ENCODE results near the gene C4orf54. TPM values are rescaled to one million over a fixed set of nuclear protein-coding genes. Genes with fewer than 3 reads are reported as not detected.

Gene C4orf54
- total RNA-seq, 2 experiments from 2014 or later = not detected

DNA sequence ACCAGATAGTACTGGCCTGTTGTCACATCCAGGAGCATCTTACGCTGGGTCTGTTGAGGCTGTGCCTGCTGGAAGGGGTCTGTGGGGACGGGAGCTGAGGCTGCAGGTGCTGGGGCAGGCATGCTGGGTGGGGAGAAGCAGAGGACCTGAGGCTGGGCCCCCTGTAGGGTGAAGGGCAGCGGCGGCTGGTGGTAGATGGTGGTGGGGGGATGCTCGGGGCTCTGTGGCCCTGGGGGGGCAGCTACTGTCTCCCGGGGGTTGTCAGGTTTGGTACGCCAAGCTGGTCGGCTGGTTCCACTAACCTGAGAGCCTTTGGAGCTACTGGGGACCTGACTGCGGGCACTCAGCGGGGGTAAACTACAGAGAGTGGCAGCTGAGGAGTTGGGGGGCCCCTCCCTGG lies 7.8 kb downstream of the C4orf54 start:
- CTCF ChIA-PET = no interaction called here
- Mint-ChIP-seq H3K4me1 (ENCODE audit: low read depth) (no peaks in the 10 kb centered on the region), H3K27ac (no peak overlapping the region), H3K36me3 (ENCODE audit: low read depth) (no peaks in the 10 kb centered on the region), H3K9me3 (no peaks in the 10 kb centered on the region), H3K27me3 (ENCODE audit: low read depth) (no peaks in the 10 kb centered on the region), H3K4me3 (no peak overlapping the region)
- no peak for DNase-seq
- intact Hi-C loops (cut with micrococcal nuclease) = no loop called here

DNA sequence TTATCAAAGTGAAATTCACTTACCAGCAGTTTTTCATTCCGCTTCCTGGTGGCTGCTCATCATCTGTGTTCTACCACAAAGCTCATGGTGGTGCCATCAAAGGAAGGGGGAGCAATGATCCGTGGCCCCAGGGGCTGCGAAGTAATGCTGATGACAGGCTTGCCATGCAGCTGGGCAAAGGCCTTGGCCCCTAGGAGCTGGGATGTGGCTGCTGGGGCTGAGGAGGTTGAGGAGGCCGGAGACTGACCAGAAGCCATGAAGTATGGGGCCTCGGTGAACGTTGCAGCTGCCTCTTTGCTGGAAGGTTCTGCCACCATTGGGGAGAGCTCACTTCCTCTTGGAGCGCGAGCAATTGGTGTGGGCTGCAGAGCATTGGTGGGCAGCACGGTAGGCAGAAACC lies 8.4 kb downstream of the C4orf54 start:
- intact Hi-C loops (cut with micrococcal nuclease) = no loop called here
- Mint-ChIP-seq H3K4me1 (ENCODE audit: low read depth) (no peaks in the 10 kb centered on the region), H3K4me3 (no peak overlapping the region), H3K9me3 (no peaks in the 10 kb centered on the region), H3K27me3 (ENCODE audit: low read depth) (no peaks in the 10 kb centered on the region), H3K36me3 (ENCODE audit: low read depth) (no peaks in the 10 kb centered on the region), H3K27ac (no peak overlapping the region)
- CTCF ChIA-PET = no interaction called here
- no peak for DNase-seq

DNA sequence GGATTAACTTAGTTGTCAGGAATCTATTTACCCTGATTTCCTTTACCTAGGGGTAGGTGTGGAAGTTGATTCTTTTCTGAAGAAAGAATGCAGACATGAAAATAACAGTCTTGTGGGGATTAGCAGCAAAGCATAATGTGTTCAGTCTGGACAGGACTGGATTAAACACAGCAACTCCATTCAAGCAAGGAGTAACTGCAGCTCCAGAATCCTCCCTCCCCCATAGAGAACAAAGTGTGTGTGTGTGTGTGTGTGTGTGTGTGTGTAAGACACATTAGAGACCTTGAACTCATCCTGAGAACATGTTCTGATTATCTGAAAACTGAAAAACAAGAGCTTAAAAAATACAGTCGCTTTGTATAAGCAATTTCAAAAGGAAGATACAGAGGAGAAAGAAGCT lies 9.3 kb downstream of the C4orf54 start:
- no peak overlapping the region for H3K27ac Mint-ChIP-seq
- no peaks in the 10 kb centered on the region for H3K4me1 Mint-ChIP-seq (ENCODE audit: low read depth)
- DNase-seq = no peak
- H3K27me3 Mint-ChIP-seq (ENCODE audit: low read depth) = peaks cover 2% of the 10 kb centered on the region
- H3K9me3 Mint-ChIP-seq = no peaks in the 10 kb centered on the region
- no peak overlapping the region for H3K4me3 Mint-ChIP-seq
- no peaks in the 10 kb centered on the region for H3K36me3 Mint-ChIP-seq (ENCODE audit: low read depth)
- CTCF ChIA-PET = interaction anchor here (0.9 kb wide), 1 partner anchor 160 kb away, joined by 4 read pairs; no protein-coding TSS in a partner anchor
- intact Hi-C loops (cut with micrococcal nuclease) = no loop called here

DNA sequence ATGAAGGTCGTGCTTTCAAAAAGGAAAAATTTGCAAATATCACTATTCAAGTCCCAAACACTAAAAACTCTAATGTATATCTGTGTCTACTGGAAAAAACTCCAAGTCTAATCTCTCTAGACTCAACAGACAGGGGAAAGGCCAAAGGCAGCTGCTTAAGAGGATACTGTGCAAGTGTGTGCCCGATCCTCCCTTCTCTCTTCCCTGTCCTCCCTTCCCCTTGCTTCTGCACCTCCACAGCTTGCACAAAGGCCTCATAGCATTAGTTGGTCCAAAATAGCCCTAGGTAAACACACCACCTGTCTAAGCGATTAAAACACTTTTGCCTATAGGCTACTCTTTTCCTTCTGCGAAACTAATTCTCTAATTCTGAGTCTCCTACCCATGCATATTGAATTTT lies 10.6 kb downstream of the C4orf54 start:
- no peak for DNase-seq
- Mint-ChIP-seq H3K9me3 (no peaks in the 10 kb centered on the region), H3K27ac (no peak overlapping the region), H3K4me3 (no peak overlapping the region), H3K4me1 (ENCODE audit: low read depth) (no peaks in the 10 kb centered on the region), H3K36me3 (ENCODE audit: low read depth) (no peaks in the 10 kb centered on the region), H3K27me3 (ENCODE audit: low read depth) (peaks cover 2% of the 10 kb centered on the region)
- intact Hi-C loops (cut with micrococcal nuclease) = no loop called here
- CTCF ChIA-PET = interaction anchor here (1.0 kb wide), 1 partner anchor 15 kb away, joined by 3 read pairs; no protein-coding TSS in a partner anchor

DNA sequence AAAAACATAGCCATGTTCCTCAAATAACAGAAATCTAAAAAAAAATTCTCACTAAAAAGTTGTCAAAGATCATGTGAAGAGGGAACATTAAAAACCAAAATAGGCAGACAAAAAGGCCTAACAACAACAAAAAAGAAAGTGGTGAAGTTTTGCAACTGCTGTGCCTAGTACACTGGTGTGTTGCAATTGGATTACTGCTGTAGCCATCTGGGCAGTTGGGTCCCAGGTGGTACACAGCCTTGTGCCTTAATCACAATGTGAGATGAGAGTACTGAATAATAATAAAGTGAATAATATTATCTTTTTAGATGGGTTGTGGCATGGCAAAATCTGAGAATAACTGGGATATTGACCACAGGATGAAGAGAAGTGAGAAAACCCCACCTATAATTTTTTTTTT lies 12.0 kb downstream of the C4orf54 start:
- CTCF ChIA-PET = no interaction called here
- H3K4me3 Mint-ChIP-seq = no peak overlapping the region
- no peak overlapping the region for H3K27ac Mint-ChIP-seq
- H3K9me3 Mint-ChIP-seq = no peaks in the 10 kb centered on the region
- intact Hi-C loops (cut with micrococcal nuclease) = no loop called here
- H3K4me1 Mint-ChIP-seq (ENCODE audit: low read depth) = no peaks in the 10 kb centered on the region
- H3K27me3 Mint-ChIP-seq (ENCODE audit: low read depth) = peaks cover 4% of the 10 kb centered on the region
- DNase-seq = no peak
- H3K36me3 Mint-ChIP-seq (ENCODE audit: low read depth) = no peaks in the 10 kb centered on the region

DNA sequence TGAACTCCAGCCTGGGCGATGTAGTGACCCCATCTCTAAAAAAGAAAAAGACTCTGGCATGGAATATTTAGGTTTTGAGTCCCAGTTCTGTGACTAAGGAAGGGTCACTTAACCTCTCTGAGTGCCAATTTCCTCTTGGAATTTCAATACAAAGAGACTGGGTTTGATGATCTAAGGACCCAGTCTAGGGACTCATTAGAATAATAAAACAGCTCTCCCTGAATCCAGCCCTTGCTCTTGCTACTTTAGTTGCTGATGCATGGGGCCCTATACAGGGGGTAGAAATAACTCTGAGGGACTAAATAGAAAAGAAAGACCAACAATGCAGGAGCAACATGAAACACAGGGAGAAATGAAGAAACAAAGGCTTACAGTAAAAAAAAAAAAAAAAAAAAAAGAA lies 12.6 kb downstream of the C4orf54 start:
- H3K27me3 Mint-ChIP-seq (ENCODE audit: low read depth) = peaks cover 4% of the 10 kb centered on the region
- CTCF ChIA-PET = no interaction called here
- intact Hi-C loops (cut with micrococcal nuclease) = no loop called here
- no peaks in the 10 kb centered on the region for H3K4me1 Mint-ChIP-seq (ENCODE audit: low read depth)
- H3K36me3 Mint-ChIP-seq (ENCODE audit: low read depth) = no peaks in the 10 kb centered on the region
- no peak overlapping the region for H3K27ac Mint-ChIP-seq
- no peak overlapping the region for H3K4me3 Mint-ChIP-seq
- DNase-seq = no peak
- H3K9me3 Mint-ChIP-seq = no peaks in the 10 kb centered on the region

DNA sequence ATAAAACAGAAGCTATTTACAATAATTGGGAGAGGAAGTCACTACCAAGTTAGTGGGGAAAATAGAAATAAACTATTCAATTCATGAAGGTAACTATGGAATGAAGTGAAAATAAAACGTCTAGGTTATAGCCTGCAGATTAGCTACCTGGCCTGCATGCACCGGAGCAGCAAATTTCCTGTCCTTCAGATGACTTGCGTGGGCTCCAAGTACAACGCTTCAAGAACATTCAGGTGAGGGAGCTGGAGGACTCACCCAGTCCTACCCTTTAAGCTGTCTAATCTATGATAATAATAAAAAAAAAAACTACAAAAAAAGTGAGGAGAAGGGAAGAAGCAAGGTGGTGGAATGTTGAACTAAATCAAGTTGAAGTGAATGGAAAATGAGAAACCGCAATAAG lies 13.2 kb downstream of the C4orf54 start:
- no peaks in the 10 kb centered on the region for H3K4me1 Mint-ChIP-seq (ENCODE audit: low read depth)
- H3K36me3 Mint-ChIP-seq (ENCODE audit: low read depth) = no peaks in the 10 kb centered on the region
- intact Hi-C loops (cut with micrococcal nuclease) = no loop called here
- H3K4me3 Mint-ChIP-seq = no peak overlapping the region
- no peak overlapping the region for H3K27ac Mint-ChIP-seq
- peaks cover 4% of the 10 kb centered on the region for H3K27me3 Mint-ChIP-seq (ENCODE audit: low read depth)
- no peaks in the 10 kb centered on the region for H3K9me3 Mint-ChIP-seq
- CTCF ChIA-PET = interaction anchor here (0.7 kb wide), 1 partner anchor 842 kb away, joined by 5 read pairs; no protein-coding TSS in a partner anchor
- no peak for DNase-seq

DNA sequence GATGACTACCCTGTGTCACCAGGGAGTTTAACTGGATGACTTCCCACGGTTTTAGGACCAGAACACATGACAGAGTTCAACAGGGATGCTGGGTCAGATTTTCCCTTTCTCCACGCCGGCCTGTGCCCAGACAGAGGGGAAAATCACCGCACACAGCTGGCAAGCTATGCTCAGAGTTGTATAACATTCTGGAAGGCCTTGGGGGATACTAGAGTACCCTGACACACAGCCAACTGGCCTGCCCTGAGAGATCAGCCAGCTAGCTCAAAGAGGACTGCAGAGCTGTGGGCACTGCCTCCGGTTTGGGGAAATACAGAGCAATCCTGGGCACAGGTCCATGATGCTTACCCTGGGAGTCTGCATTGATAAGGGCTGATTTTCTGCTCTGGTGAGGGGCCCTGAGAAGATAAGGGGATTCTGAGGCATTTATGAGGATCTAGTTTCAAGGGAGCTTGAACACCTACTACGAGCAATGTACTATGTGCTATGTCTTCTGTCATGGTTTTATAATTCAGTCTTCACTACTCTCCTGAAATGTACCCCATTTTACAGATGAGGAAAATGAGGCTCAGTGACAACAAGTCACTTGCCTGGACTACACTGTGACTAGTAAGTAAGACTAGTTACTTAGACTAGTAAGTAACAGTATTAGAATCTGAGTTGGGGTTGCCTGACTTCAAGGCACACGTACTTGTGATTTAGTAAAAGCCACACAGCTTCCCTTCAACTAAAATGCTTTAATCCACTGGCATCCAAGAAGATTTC lies 14.7 kb downstream of the C4orf54 start:
- no peak overlapping the region for H3K27ac Mint-ChIP-seq
- no peaks in the 10 kb centered on the region for H3K4me1 Mint-ChIP-seq (ENCODE audit: low read depth)
- CTCF ChIA-PET = no interaction called here
- no peak overlapping the region for H3K4me3 Mint-ChIP-seq
- H3K27me3 Mint-ChIP-seq (ENCODE audit: low read depth) = peaks cover 4% of the 10 kb centered on the region
- intact Hi-C loops (cut with micrococcal nuclease) = no loop called here
- no peaks in the 10 kb centered on the region for H3K9me3 Mint-ChIP-seq
- H3K36me3 Mint-ChIP-seq (ENCODE audit: low read depth) = no peaks in the 10 kb centered on the region
- no peak for DNase-seq

DNA sequence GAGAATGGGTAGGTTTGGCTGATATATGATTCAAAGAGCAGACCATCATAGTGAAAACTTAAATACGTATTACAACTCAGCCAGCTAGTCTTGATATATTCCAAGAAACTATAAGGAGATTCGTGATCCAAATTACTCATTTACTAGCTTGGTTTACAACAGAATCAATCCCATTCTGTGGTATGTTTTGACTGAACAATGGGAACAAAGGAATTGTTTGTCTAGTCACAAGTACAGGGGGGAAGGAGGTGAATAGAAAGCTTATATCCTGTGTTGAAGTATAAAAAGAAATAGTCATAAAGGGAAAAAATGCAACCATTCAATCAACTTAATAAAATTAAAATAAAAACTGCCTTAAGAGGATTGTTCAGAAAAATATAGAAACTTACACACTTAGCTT lies 17.0 kb downstream of the C4orf54 start:
- intact Hi-C loops (cut with micrococcal nuclease) = no loop called here
- CTCF ChIA-PET = interaction anchor here (1.1 kb wide), 1 partner anchor 167 kb away, joined by 3 read pairs; no protein-coding TSS in a partner anchor
- Mint-ChIP-seq H3K4me3 (no peak overlapping the region), H3K27me3 (ENCODE audit: low read depth) (peaks cover 4% of the 10 kb centered on the region), H3K36me3 (ENCODE audit: low read depth) (no peaks in the 10 kb centered on the region), H3K4me1 (ENCODE audit: low read depth) (no peaks in the 10 kb centered on the region), H3K27ac (no peak overlapping the region), H3K9me3 (no peaks in the 10 kb centered on the region)
- no peak for DNase-seq

DNA sequence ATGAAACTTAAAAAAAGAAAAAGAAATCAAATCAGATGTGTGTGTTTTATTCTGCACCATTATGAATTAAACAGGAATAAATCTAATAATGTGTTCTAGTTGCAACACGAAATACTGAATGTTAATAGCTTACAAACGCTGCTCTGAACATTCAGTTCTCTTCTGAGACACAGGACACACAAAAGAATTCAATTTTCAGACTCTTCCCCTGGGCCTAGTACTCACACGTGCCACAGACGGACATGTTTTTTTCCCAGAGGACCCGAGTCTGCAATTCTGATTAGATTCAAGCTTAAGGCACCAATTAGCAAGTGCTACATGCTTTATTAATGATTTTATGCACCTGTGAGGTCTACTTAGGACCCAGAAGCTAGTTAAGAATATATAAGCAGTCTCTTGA lies 20.5 kb downstream of the C4orf54 start:
- Mint-ChIP-seq H3K27ac (no peak overlapping the region), H3K4me3 (no peak overlapping the region), H3K4me1 (ENCODE audit: low read depth) (no peaks in the 10 kb centered on the region), H3K9me3 (no peaks in the 10 kb centered on the region), H3K27me3 (ENCODE audit: low read depth) (peaks cover 3% of the 10 kb centered on the region), H3K36me3 (ENCODE audit: low read depth) (no peaks in the 10 kb centered on the region)
- DNase-seq = no peak
- intact Hi-C loops (cut with micrococcal nuclease) = no loop called here
- CTCF ChIA-PET = no interaction called here

DNA sequence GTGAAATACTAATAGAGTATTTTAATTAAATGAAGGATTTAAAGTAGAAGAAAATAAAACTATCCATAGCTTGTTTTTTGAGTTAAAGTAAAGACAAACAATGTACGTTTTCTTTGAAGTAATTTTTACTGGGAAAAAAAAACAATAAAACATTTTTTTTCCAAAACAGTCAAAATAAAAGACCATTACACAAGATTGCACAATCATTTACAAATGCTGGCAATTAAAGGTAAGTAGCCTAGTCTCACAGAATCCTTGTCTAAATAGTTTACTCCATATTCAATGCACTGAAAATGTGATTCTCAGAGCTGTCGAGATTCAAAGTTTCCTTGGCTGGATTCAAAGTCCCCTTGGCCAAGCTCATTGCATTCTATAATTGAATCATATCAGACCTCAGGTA lies 21.2 kb downstream of the C4orf54 start:
- DNase-seq = no peak
- H3K27ac Mint-ChIP-seq = no peak overlapping the region
- H3K27me3 Mint-ChIP-seq (ENCODE audit: low read depth) = peaks cover 2% of the 10 kb centered on the region
- no peak overlapping the region for H3K4me3 Mint-ChIP-seq
- H3K36me3 Mint-ChIP-seq (ENCODE audit: low read depth) = no peaks in the 10 kb centered on the region
- intact Hi-C loops (cut with micrococcal nuclease) = no loop called here
- CTCF ChIA-PET = interaction anchor here (0.7 kb wide), 1 partner anchor 172 kb away, joined by 3 read pairs; no protein-coding TSS in a partner anchor
- H3K4me1 Mint-ChIP-seq (ENCODE audit: low read depth) = no peaks in the 10 kb centered on the region
- H3K9me3 Mint-ChIP-seq = no peaks in the 10 kb centered on the region

DNA sequence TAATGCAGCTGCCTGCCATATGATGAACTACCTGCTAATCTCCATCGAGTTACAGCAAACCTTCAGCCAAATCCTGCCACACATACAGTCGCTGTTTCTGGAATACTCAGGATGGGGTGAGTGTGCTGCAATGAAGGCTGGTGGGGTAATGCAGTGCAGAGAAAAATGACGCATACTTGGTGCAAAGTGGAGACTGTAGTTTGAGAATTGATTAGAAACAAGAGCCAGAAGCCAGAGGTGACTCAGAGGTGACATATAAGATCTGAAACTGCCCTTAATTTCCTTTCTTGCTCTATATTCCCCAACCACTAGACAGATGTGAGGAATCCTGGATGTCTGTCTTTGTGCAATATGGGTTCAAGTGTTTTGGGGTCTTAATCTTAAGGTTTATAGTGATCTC lies 22.0 kb downstream of the C4orf54 start:
- CTCF ChIA-PET = interaction anchor here (0.7 kb wide), 1 partner anchor 172 kb away, joined by 3 read pairs; no protein-coding TSS in a partner anchor
- Mint-ChIP-seq H3K27ac (no peak overlapping the region), H3K4me1 (ENCODE audit: low read depth) (no peaks in the 10 kb centered on the region), H3K4me3 (no peak overlapping the region), H3K27me3 (ENCODE audit: low read depth) (peaks cover 2% of the 10 kb centered on the region), H3K36me3 (ENCODE audit: low read depth) (no peaks in the 10 kb centered on the region), H3K9me3 (no peaks in the 10 kb centered on the region)
- intact Hi-C loops (cut with micrococcal nuclease) = no loop called here
- no peak for DNase-seq

DNA sequence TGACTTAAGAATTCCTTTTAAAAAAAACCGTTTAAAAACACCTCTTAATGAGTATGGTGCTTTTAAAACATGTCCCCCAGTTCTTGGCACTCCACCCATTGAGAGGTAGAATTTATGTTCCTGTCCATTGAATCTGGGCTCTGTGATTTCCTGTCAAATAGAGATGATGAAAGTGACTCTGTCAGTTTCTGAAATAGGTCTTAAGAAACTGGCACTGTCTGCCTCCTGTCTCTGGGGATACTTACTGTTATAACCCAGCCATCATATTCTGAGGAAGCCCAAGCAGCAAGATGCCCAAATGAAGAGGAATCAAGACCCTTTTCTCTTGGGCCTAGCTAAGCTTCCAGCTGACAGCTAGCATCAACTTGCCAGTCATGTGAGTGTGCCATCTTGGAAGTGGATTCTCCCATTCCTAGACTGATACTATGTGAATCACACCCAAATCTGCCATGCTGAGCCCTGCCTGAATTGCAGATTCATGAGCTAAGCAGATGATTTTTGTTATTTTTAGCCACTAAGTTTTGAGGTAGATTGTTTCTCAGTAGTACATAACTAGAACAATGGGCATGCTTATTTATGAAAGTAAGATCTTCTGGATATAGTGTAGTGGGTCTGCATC lies 22.8 kb downstream of the C4orf54 start:
- Mint-ChIP-seq H3K4me3 (no peak overlapping the region), H3K36me3 (ENCODE audit: low read depth) (no peaks in the 10 kb centered on the region), H3K9me3 (no peaks in the 10 kb centered on the region), H3K27me3 (ENCODE audit: low read depth) (peaks cover 2% of the 10 kb centered on the region), H3K27ac (no peak overlapping the region), H3K4me1 (ENCODE audit: low read depth) (peaks cover 5% of the 10 kb centered on the region)
- CTCF ChIA-PET = no interaction called here
- DNase-seq = no peak
- intact Hi-C loops (cut with micrococcal nuclease) = no loop called here

Measured in activated naive CD4-positive, alpha-beta T cell treated with anti-CD3 and anti-CD28 coated beads for 36 hours (primary cell).